CD4-positive, alpha-beta T cell treated with Interleukin-2 at 100 ng/mL for 4 hours (primary cell): Measurements from ENCODE around the gene OR8B4.
"Not testable (repeated sequence)": the region's sequence is repeated elsewhere in the genome, so short reads cannot be mapped to it uniquely, and the experiment has no call there.

Experiments
- DNase-seq: peaks from one replicate; pipeline ENCODE4 v3.0.0-alpha.2; 2020; ENCODE audit warnings: low spot score

The OR8B4 gene

DNA sequence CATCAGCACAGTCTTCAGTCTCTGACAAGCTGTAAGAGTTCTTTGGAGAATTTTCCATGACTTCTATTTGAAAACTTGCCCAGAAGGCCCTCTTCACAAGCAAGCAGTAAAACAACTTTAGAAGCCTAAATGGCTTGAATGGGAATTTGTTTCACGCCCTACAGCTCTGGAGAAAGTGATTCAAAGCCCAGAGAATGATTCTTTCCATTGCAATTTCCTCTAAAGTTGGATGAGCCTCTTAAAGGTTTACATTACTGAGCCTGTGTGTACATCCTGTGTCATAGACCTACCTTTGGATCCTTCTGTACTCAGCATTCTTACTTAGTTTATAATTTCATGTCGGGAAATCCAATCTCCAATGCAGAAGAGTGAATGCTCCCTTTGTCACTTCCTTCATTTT is 19.1 kb downstream of the OR8B4 start:
- no peak for DNase-seq

DNA sequence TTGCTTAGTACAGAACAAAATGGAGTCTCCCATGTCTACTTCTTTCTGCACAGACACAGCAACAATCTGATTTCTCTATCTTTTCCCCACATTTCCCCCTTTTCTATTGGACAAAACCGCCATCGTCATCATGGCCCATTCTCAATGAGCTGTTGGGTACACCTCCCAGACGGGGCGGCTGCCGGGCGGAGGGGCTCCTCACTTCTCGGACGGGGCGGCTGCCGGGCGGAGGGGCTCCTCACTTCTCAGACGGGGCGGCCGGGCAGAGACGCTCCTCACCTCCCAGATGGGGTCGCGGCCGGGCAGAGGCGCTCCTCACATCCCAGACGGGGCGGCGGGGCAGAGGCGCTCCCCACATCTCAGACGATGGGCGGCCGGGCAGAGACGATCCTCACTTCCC is 21.5 kb downstream of the OR8B4 start:
- DNase-seq: not testable (repeated sequence)

- DNase-seq: peak; percentile 36
These were observed 22.2 kb downstream of the OR8B4 start for GRCh38 chr11:124402326-124402922.

- DNase-seq: no peak
These were observed 25.7 kb downstream of the OR8B4 start, which contains the start of gene OR8B3 for GRCh38 chr11:124398924-124399323. TSS of gene OR8B3 (minus strand) at chr11:124399024. CDS start at chr11:124397351, 1,673 bp downstream.

DNA sequence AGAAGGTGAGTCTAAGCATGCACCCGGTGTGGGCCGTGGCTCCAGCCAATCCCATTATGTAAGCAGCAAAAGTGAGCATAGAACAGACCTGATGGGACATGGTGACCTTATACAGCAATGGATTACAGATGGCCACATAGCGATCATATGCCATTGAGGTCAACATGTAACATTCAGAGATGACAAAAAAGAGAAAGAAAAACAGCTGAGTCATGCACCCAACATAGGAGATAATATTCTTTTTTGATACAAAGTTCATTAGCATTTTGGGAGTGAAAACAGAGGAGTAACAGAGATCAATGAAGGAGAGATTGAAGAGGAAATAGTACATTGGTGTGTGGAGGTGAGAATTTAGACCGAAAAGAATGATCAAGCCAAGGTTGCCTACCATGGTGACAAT is 27.8 kb downstream of the OR8B4 start:
- DNase-seq: not testable (repeated sequence)

- no peak for DNase-seq
These were observed 30.3 kb downstream of the OR8B4 start for GRCh38 chr11:124394408-124394807.

DNA sequence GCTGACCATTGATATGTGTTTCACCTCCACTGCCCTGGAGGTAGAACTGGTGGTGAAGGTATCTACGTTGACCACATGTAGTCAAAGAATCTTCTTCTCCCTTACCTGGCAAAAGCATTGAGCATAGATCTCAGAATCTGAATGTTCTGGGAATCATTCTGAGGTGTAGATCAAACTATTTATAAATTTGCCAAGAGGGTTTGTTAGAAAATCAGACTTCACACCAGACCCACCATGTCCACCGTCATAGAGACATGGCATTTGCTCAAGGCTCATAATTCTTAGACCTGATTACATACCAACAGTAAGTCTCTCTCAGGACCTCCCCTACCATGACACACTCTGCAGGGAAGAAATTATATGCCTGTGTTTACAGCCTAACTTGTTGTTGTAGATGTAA is 40.3 kb downstream of the OR8B4 start, which contains the start of gene OR8B2:
OR8B2 (minus strand) TSS at position 101 of the 400 bp plus-strand sequence. CDS start 1,156 bp downstream, outside the sequence.
- DNase-seq: no peak

DNA sequence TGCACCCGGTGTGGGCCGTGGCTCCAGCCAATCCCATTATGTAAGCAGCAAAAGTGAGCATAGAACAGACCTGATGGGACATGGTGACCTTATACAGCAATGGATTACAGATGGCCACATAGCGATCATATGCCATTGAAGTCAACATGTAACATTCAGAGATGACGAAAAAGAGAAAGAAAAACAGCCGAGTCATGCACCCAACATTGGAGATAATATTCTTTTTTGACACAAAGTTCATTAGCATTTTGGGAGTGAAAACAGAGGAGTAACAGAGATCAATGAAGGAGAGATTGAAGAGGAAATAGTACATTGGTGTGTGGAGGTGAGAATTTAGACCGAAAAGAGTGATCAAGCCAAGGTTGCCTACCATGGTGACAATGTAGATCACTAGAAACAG is 41.8 kb downstream of the OR8B4 start:
- DNase-seq: not testable (repeated sequence)

DNA sequence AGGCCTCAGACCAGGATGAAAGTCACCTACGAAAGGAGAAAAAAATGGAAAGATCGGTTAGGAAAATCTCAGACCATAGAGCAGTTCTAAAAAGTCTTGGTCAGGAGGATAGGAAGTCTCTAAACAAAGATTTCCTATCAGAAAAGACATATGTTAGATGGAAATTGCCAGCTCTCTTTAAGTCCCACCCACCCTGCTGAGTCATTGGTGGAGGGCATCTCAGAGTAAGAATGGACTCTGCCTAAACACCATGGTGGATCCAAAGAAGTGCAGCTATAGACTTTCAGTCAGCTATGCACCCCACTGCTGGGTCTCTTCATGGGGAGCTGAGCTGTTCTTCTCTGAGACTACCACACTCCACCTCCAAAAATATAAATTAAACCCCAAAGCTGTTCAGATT is 44.1 kb downstream of the OR8B4 start:
- DNase-seq: no peak

DNA sequence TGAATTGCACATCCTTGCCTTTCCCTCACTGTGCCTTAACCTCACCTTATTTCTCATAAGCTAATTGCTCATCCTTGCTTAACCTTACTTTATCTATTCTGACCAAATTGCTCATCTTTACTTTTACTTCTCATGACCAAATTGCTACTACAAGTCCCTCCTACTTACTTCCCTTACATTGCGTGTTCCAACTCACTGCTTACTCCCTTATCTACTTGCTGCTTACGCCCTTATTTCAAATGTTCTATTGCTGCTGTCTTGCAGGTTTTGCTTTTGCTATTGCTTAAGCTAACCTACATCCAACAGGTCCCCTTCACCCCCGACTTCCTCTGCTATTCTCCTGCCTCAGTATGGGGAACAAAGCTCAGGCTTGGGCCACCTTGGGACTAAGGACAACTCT is 48.4 kb downstream of the OR8B4 start:
- no peak for DNase-seq
